Posterior cingulate gyrus (tissue), 11 donors: ENCODE measurements around the gene ZNF280D.
"Not testable (repeated sequence)": the region's sequence is repeated elsewhere in the genome, so short reads cannot be mapped to it uniquely, and the experiment has no call there.

Experiments used
- DNase-seq, 10 donors: peaks; one replicate each; pipeline versions ENCODE4 v3.0.0 to v3.0.0-alpha.2; 2020 to 2021; ENCODE audit warnings: mixed read lengths in 3 of 10
- intact Hi-C: fragments of 100-400 bp; cut with DNase I; formaldehyde crosslinking; loops from one replicate; pipeline ENCODE4 v1.15.1; 2023

The ZNF280D gene, protein sequence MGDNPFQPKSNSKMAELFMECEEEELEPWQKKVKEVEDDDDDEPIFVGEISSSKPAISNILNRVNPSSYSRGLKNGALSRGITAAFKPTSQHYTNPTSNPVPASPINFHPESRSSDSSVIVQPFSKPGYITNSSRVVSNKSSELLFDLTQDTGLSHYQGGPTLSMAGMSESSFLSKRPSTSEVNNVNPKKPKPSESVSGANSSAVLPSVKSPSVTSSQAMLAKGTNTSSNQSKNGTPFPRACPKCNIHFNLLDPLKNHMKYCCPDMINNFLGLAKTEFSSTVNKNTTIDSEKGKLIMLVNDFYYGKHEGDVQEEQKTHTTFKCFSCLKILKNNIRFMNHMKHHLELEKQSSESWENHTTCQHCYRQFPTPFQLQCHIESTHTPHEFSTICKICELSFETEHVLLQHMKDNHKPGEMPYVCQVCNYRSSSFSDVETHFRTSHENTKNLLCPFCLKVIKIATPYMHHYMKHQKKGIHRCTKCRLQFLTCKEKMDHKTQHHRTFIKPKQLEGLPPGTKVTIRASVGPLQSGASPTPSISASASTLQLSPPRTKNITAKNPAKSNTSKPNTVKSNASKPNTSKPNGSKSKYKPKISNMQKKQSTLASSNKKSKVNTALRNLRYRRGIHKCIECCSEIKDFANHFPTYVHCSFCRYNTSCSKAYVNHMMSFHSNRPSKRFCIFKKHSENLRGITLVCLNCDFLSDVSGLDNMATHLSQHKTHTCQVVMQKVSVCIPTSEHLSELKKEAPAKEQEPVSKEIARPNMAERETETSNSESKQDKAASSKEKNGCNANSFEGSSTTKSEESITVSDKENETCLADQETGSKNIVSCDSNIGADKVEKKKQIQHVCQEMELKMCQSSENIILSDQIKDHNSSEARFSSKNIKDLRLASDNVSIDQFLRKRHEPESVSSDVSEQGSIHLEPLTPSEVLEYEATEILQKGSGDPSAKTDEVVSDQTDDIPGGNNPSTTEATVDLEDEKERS

DNA sequence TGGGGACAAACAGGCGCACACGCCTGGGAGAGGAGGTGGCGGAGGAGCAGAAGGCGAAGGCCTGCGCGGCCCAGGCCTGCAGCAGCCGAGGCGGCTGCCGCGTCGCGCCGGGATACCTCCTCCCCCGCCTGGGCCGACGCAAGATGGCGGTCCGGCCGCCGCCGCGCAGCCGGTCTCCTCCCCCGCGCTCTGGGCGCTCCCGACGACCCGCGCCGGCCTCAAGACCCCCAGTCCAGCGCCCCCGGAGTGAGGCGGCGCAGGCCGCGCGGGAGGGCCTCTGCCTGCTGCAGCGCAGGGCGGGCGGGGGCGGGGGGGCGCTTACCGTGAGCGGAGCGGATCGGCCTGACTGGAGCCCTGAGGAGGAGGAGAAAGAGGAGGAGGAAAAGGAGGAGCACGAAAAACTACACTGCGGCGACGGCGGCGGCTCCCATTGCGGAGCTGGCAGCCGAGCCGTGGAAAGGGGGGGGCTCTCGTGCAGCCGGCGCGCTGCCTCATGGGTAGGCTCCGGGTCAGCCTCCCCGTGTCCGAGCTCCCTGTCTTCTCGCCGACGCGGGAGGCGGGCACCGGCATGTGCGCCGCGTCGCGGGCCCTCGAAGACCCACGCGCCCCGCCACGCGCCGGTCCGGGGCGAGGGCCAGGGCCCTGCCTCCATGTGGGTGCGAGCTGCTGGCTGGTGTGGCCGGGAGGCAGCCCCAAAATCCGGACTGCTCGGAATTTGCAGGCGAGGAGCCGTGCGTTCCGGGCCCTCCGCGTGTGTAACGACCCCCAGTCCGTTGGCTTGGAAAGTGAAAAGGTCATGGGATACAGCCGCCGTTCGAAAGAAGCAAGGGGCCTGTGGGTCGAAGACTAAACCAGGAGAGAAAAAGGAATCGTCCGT lies at the start of gene ZNF280D:
ZNF280D (minus strand) TSS at position 374 of the 877 bp plus-strand sequence. CDS start 26,400 bp downstream, outside the sequence.
- DNase-seq: peak; percentile 81 to 97 (median 85)
- intact Hi-C loops: loop anchor here (2.0 kb wide), 1 partner anchor 153 kb away; no protein-coding TSS in a partner anchor

DNA sequence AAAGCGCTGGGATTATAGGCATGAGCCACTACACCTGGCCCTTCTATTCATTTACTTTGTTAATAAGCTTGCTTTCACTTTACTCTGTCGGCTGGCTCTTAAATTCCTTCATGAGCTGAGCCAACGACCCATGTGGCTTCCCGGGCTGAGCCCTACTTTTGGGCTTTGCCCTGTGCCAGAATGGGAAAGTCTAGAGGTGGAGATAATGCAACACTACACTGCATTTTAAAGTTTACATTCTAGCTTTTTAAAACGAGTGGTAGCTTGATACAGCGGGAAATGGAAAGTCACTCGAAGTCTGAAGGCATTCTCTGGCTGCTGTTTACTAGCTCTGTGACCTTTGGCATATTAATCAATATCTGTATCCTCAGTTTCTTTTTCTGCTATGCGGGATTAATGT lies 49.0 kb upstream of the ZNF280D start:
- intact Hi-C loops: no loop called here

DNA sequence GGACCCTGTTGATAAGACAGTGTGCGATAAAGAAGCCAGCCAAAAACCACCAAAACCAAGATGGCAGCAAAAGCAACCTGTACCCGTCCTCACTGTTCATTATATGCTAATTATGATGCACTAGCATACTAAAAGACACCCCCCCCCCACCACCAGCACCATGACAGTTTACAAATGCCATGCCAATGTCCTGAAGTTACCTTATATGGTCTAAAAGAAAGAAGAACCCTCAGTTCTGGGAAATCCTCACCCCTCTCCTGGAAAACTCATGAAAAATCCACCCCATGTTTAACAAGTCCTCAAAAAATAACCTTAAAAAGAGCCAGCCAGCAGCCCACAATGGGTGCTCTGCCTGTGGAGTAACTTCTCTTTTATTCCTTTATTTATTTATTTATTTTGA lies 48.4 kb upstream of the ZNF280D start:
- DNase-seq: no peak
- intact Hi-C loops: no loop called here

More for the DNA sequence above, 49.0 kb upstream of the ZNF280D start:
- no peak for DNase-seq

DNA sequence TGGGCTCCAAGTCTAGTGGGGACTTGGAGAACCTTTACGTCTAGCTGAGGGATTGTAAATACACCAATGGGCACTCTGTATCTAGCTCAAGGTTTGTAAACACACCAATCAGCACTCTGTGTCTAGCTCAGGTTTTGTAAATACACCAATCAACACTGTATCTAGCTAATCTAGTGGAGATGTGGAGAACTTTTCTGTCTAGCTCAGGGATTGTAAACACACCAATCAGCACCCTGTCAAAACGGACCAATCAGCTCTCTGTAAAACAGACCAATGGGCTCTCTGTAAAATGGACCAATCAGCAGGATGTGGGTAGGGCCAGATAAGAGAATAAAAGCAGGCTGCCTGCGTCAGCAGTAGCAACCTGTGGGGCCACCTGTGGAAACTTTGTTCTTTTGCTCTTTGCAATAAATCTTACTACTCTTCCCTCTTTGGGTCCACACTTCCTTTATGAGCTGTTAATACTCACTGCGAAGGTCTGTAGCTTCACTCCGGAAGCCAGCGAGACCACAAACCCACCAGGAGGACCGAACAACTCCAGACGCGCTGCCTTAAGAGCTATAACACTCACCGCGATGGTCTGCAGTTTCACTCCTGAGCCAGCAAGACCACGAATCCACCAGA lies 46.9 kb upstream of the ZNF280D start:
- intact Hi-C loops, DNase-seq: not testable (repeated sequence)

DNA sequence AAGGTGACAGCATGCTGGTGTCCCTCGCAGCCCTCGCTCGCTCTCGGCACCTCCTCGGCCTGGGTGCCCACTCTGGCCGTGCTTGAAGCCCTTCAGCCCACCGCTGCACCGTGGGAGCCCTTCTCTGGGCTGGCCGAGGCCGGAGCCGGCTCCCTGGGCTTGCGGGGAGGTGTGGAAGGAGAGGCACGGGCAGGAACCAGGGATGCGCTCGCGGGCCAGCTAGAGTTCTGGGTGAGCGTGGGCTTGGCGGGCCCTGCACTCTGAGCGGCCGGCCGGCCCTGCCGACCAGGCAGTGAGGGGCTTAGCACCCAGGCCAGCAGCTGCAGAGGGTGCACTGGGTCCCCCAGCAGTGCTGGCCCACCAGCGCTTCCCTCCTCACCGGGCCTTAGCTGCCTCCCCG lies 46.1 kb upstream of the ZNF280D start:
- intact Hi-C loops: not testable (repeated sequence)

DNA sequence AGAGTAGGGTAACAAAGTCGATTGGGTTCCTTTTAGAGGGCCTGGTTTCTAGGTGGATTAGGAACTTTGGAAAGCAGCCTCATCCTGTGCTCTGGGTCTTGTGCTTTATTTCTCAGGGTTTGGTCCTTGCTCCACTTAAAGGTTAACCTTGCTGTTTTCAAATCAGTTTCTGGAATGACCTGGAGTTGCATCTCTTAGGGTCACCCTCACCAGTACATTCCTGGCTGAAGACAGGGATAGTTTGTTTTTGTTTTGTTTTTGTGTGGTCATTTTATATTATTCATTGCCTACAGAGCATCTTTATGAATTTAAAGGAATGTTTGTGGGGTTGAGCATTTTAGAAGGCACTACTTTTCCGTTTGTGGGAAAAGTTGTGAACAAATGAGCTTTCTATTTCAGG lies 45.5 kb upstream of the ZNF280D start:
- intact Hi-C loops: no loop called here
- no peak for DNase-seq

More for the DNA sequence above, 46.1 kb upstream of the ZNF280D start:
- not testable (repeated sequence) for DNase-seq

DNA sequence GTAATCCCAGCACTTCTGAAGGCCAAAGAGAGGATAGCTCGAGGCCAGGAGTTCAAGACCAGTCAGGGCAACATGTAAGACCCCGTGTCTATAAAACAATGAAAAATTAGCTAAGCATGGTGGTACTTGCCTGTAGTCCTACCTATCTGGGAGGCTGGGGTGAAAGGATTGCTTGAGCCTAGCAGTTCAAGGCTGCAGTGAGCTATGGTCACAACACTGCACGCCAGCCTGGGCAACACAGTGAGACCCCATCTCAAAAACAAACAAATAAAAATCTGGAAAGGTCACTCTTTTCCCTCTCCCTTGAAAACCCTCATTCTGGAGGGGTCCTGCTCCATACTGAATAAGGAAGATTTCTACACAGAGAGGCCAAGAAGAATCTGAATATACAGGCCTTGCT lies 43.5 kb upstream of the ZNF280D start:
- no peak for DNase-seq
- intact Hi-C loops: no loop called here

DNA sequence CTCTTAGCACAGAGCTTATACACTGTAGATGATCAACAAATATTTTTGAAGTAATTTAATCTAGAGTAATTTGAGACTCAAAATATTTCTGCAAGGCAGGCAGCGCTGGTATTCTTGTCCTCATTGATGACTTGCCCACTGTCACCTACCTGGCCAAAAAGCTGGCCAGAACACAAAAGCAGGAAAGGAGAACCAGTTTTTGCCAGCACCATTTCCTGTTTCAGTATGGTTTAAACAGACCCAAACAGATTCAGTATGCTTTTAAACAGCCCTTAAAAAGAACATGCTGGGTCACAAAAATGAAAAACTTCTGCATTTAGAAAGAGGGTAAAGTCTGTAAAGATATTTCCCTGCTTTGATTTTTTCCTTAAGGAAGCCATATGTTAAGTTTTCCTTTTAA lies 42.3 kb upstream of the ZNF280D start:
- no peak for DNase-seq
- intact Hi-C loops: no loop called here

DNA sequence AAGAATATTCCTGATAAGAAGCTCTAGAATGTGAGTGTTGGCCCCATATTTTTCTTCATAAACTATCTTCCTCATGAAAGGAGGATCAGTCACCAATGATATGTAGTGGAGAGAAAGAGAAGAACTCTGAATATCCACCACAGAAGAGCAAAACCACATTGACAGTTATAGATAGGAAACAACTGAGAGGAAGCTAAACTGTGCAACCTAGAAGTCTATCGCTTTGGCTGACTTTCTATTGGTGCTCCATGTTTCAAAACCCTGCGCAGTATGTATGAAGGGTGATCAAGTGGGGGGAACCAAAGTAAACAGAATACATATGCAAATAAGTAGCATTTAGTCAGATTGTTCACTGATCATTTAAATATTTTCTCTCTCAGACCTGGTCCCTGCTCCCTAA lies 41.0 kb upstream of the ZNF280D start:
- intact Hi-C loops: no loop called here
- DNase-seq: no peak

DNA sequence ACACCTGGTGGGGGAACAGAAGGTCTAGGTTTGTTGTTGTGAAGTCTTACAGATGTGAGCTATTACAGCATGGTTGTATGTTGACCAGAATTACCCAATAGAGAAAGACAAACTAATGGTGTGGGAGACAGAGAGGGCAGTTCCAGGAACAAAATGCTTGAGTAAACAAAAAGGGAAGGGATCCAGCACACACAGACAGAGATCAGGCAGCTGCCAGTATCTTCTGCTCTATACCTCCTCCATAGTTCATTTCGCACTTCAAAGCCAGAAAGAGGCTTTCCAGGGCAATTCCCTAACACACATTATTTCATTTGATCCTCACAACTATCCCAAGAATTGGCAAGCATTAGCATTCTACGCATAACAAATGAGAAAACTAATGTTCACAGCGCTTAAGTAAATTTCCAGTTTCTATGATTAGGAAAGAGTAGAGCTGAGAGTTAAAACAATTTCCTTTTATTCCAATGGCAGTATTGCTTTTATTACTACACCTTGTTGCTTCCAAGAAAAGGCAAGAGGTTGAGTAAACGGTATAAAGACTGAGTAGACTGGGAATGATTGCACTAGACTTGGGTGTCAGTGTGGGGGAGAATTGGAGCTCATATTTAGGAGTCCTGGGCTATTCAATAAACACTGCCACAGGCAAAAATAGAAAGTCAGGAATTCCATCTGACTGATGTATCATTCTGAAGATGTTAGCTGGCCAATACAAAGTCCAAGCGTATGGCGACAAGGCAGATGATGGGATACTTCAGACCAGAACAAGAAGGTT lies 39.7 kb upstream of the ZNF280D start:
- no peak for DNase-seq
- intact Hi-C loops: no loop called here

DNA sequence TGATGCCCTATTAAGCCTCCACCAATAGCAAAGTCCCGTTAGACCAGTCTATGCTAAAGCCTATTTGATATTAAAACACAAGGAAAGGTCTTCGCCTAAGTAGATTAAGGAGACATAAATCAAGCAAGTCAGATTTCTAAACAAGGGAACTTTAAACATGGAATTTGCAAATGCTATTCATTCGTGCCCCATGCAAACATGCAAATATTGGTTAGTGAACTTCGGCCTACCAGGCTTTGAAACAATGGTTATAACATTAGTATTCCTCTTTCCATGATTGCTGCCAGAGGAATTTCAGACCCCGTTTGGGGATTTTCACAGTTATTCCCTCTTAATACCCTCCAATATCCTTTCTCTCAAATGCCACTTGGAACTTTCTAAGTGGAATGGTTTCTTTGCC lies 36.9 kb upstream of the ZNF280D start:
- intact Hi-C loops: no loop called here
- DNase-seq: no peak

DNA sequence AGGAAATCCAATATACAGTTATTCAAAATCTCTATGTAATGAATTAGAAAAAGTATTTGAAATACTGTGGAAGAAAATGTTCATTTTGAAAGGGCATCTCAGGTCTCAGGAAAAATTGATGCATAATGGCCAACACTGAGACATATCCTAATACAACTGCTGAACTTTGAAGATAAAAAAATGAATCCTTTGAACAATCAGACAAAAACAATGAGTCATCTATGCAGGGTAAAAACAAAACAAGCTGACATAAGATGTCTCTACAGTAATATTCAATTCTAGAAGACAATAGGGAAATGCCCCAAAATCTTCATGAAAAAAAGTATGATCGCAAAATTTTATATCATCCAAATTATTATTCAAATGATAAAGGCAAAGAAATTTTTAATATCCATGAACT lies 34.0 kb upstream of the ZNF280D start:
- DNase-seq: no peak
- intact Hi-C loops: no loop called here

DNA sequence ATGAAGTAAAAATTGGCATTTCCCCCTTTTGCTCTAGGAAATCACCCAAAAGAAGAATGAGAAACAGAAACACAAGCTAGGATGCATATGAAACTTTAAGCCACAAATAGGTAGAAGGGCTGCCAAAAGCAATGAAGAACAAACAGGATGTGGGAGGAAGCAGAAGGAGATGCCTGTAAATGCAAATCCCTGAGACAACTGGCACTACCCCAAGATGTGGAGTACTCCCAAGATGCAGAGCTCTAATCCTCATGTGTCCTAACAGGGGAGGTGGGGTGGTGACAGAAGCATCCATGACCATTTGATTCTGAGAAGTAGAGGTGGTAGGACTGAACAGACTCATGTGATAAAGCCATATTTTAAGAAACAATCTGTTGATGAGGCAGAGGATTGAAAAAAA lies 31.9 kb upstream of the ZNF280D start:
- peak in 1 of 10 donors; percentile 7 for DNase-seq
- intact Hi-C loops: no loop called here

DNA sequence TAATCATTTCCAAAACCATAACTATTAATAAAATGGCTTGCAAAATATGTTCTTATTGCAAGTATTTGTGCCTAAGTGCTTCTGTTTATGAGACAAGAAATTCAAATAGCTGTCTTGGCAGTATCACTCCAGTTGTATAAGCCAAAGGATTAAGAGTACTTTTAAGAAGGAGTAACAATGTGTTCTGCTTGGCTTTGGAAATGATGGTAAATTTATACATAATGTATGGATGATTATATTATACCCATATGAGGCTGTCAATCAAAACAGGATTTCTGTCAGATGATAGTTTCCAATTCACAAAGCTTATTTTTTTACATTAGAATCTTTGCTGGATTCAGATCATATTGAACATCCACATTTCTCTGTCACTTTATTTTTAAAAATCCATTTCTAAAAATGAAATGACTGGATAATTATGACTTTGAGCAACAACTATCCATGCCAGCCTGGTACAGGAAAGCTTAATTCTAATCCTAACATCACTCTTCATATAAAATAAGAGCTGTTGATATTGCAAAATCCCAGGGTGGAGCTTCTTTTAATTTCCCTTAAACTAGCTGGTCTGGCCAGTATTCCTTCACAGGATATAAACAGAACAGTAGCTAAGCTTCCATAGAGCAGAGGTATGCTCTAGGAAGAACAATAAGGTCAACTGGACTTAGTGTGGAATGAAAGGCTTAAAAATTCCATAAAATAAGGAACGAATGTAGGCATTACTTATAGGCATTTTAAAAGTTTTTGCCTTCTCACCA lies 30.0 kb upstream of the ZNF280D start:
- intact Hi-C loops: no loop called here
- DNase-seq: no peak

DNA sequence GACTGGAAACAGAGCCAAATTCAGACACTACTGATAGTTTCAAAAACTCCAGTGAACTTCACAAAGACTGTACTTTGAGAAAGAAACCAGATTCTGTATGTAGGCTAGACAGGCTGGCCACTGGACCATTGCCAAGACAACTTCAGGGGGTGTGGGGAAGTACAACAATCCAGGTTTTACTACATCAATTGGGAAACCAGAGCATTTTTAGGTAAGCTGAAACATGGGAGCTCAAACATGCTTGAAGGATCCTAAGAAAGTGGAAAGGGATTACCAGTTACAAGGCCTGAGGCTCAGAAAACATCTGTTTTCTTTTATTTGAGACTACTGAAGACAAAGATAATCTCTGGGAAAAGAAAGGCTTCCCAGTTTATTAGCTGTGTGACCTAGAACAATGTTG lies 26.9 kb upstream of the ZNF280D start:
- no peak for DNase-seq
- intact Hi-C loops: no loop called here

DNA sequence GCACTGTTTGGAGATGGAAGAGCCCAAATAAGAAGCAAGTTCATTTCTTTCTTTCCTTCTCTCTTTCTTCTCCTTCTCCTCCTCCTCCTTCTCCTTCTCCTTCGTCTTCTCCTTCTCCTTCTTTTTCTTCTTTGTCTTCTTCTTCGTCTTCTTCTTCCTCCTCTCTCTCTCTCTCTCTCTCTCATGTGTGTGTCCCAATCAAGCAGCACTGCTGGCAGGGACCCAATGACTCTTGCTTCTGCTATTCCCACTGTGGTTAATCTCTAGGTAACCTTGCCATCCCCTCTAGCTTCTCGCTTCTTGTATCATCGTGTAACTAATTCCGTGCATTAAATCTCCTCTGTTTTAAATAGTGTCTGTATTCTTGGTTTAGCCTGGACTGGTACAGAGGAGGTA lies 26.1 kb upstream of the ZNF280D start:
- no peak for DNase-seq
- intact Hi-C loops: no loop called here

DNA sequence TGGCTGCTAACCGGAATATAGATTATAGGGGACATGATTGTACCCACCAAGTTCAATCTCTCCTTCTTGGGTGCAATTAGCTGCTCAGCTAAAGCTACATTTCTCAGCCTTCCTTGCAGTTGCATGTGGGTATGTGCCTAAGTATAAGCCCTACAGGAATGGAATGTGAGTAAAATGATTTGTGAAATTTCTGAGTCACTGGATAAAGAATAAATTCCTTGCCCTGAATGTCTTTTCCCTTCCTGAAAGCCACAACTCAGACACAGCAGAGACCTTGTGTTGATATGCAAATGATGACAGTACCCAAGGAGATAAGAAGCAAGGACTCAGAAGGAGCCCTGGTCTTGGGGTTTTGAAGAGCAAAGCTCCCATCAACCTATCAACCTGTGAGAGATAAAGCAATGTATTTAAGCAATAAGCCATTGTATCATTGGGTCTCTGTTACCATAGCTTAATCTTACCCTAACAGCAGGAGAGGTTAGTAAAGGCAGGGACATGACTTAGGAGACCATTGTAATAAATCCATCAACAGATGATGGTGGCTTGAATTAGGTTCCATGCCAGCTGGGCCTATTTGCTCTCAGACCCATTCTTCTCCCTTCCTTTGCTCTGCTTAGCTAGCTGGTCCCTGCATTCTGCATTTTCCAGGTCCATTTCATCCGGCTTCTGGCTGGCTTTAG lies 25.6 kb upstream of the ZNF280D start:
- DNase-seq: no peak
- intact Hi-C loops: no loop called here

DNA sequence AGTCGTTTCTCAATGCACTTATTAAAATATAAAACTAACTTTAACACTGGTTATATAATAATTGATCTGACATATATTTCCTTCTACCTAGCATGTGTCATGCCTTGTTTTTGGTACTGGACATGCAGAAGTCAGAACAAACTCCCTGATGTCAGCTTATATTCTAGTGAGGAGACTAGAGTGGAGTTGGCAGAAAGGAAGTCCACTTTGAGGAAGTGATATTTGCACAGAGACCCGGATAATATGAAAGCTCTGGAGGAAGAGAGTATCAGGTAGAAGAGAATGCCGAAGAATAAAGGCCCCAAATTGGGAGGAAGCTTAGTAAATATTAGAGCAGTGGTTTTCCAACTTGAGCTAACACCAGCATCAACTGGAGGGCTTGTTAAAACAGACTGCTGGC lies 24.6 kb upstream of the ZNF280D start:
- no peak for DNase-seq
- intact Hi-C loops: no loop called here
